ENCODE data around the gene UTP15. TPM values are rescaled to one million over a fixed set of nuclear protein-coding genes. Genes with fewer than 3 reads are reported as not detected.

The UTP15 gene
- total RNA-seq, 1 donor from 2014 or later, result 12.8 TPM

GRCh38 chr5:73591102-73591695 lies 25.7 kb downstream of the UTP15 start:
- Histone ChIP-seq H3K36me3 (no peaks in the 10 kb centered on the region), H3K27me3 (ENCODE audit: low read depth) (no peaks in the 10 kb centered on the region), H3K4me1 (no peaks in the 10 kb centered on the region), H3K4me3 (no peak overlapping the region), H3K9me3 (no peaks in the 10 kb centered on the region), H3K27ac (no peak overlapping the region)
- ATAC-seq, result peak; percentile 85 to 90
- TF ChIP-seq, protein P1, sequence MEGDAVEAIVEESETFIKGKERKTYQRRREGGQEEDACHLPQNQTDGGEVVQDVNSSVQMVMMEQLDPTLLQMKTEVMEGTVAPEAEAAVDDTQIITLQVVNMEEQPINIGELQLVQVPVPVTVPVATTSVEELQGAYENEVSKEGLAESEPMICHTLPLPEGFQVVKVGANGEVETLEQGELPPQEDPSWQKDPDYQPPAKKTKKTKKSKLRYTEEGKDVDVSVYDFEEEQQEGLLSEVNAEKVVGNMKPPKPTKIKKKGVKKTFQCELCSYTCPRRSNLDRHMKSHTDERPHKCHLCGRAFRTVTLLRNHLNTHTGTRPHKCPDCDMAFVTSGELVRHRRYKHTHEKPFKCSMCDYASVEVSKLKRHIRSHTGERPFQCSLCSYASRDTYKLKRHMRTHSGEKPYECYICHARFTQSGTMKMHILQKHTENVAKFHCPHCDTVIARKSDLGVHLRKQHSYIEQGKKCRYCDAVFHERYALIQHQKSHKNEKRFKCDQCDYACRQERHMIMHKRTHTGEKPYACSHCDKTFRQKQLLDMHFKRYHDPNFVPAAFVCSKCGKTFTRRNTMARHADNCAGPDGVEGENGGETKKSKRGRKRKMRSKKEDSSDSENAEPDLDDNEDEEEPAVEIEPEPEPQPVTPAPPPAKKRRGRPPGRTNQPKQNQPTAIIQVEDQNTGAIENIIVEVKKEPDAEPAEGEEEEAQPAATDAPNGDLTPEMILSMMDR (IDR thresholded peaks at IDR 0.05), result peak; percentile 87
- intact Hi-C loops (cut with DNase I), result loop anchor here (5.0 kb wide), 1 partner anchor 201 kb away; no protein-coding TSS in a partner anchor
- no peak for DNase-seq

- no peaks in the 10 kb centered on the region for H3K9me3 ChIP-seq
- intact Hi-C loops (cut with DNase I), result loop anchor here (5.0 kb wide), 1 partner anchor 200 kb away; no protein-coding TSS in a partner anchor
These were observed 26.4 kb downstream of the UTP15 start for GRCh38 chr5:73591698-73592501.

GRCh38 chr5:73592551-73592950 lies 27.0 kb downstream of the UTP15 start:
- Histone ChIP-seq H3K27ac (no peak overlapping the region), H3K27me3 (ENCODE audit: low read depth) (no peaks in the 10 kb centered on the region), H3K4me3 (no peak overlapping the region), H3K4me1 (no peaks in the 10 kb centered on the region), H3K9me3 (no peaks in the 10 kb centered on the region), H3K36me3 (no peaks in the 10 kb centered on the region)
- intact Hi-C loops (cut with DNase I), result loop anchor here (5.0 kb wide), 1 partner anchor 200 kb away; no protein-coding TSS in a partner anchor
- DNase-seq, result no peak
- no peak for ATAC-seq
- TF ChIP-seq, protein P1 (IDR thresholded peaks at IDR 0.05), result no peak

More at GRCh38 chr5:73591698-73592501, 26.4 kb downstream of the UTP15 start:
- no peaks in the 10 kb centered on the region for H3K4me1 ChIP-seq
- H3K27ac ChIP-seq, result no peak overlapping the region
- TF ChIP-seq, protein P1 (IDR thresholded peaks at IDR 0.05), result no peak
- H3K27me3 ChIP-seq (ENCODE audit: low read depth), result no peaks in the 10 kb centered on the region
- DNase-seq (no peak), ATAC-seq (no peak)
- H3K36me3 ChIP-seq, result no peaks in the 10 kb centered on the region
- no peak overlapping the region for H3K4me3 ChIP-seq

DNA sequence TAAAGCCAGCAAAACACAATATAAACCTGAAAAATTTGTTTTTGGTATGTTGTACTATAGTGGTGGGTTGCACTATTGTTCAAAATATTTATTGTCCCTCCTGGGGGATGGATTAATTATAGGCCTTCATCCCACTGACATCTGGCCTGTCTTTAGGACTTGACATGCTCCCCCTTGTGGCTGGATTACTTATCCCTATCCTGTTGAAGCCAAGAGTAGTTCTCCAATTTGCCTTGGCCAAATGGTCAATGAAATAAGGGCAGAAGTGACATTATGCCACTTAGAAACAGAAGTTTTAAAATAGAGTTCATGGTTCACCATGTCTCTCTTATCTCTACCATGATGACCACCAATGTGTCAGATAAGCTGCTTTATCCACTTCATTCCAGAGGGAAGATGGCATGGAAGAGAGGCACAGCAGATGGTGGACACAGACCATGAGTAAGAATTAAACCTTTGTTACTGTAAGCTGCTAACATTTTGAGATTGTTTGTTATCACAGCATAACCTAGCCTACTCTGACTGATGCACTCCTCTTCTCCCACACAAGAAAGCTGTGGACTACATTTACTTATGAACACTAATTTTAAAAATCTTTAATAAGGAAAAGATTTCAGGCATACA lies 31.3 kb downstream of the UTP15 start:
- intact Hi-C loops (cut with DNase I), result no loop called here
- DNase-seq (no peak), ATAC-seq (peak in 1 of 2 donors; percentile 55)
- no peaks in the 10 kb centered on the region for H3K27me3 ChIP-seq (ENCODE audit: low read depth)
- no peak overlapping the region for H3K27ac ChIP-seq
- TF ChIP-seq, protein P1 (IDR thresholded peaks at IDR 0.05), result peak; percentile 57
- no peaks in the 10 kb centered on the region for H3K9me3 ChIP-seq
- H3K4me1 ChIP-seq, result no peaks in the 10 kb centered on the region
- H3K4me3 ChIP-seq, result no peak overlapping the region
- no peaks in the 10 kb centered on the region for H3K36me3 ChIP-seq

DNA sequence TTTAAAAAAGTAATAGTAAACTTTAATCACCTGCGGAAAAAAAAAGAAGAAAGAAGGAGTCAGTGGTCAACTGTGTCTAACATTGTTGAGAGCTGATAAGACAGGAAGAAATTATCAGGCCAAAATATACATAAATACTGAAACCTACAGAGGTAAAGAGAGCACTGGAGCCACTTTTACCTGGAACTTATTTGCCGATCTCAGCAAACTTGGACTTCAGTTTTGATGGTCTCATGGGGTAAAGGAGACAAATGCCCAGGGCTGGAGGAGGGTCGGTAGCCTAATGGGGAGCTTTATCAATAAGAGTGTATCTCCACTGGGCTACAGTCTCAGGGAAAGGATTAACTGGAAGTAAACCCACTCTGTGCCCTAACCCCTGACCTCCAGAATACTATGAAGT lies 33.8 kb downstream of the UTP15 start:
- no peak overlapping the region for H3K27ac ChIP-seq
- no peaks in the 10 kb centered on the region for H3K27me3 ChIP-seq (ENCODE audit: low read depth)
- H3K4me3 ChIP-seq, result no peak overlapping the region
- H3K4me1 ChIP-seq, result no peaks in the 10 kb centered on the region
- TF ChIP-seq, protein P1 (IDR thresholded peaks at IDR 0.05), result no peak
- intact Hi-C loops (cut with DNase I), result no loop called here
- ATAC-seq (no peak), DNase-seq (no peak)
- no peaks in the 10 kb centered on the region for H3K9me3 ChIP-seq
- H3K36me3 ChIP-seq, result no peaks in the 10 kb centered on the region

Measured in lower lobe of right lung (tissue), 2 donors.